ENCODE data around the gene SLC38A3.

DNA sequence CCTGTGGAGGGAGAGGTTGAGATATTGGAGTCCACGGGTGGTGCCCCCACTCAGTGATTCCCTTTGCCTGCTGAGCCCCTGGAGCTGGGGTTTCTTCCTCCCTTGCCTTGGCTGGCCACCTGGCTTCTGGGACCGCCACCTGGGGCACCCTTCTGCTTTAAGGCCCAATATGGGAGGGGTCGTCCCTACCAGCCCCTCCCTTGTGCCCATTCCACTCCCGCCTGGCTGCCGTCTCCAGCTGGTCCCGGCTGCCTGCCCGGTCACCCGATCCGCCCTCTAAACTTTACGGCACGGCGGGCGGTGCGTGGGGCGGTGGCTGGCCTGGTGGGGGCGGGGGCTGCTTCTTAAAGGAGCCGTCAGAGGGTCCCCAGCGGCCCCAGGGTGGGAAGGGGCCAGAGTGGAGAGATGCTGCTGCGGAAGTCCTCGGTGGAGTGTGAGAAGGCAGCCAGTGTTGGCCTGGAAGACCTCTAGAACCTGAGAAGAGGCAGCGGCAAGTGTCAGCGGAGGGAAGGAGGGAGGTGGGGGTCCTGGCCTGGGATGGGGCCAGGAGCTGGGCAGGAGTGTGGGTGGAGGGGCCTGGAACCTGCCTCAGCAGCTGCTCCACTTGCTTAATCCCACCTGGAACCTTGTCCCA, 62.3 kb downstream of the SLC38A3 start:
- TF ChIP-seq POLR2A (IDR thresholded peaks at IDR 0.05), result peak in 2 of 4 donors; percentile 51 to 58
- TF ChIP-seq, protein P1, sequence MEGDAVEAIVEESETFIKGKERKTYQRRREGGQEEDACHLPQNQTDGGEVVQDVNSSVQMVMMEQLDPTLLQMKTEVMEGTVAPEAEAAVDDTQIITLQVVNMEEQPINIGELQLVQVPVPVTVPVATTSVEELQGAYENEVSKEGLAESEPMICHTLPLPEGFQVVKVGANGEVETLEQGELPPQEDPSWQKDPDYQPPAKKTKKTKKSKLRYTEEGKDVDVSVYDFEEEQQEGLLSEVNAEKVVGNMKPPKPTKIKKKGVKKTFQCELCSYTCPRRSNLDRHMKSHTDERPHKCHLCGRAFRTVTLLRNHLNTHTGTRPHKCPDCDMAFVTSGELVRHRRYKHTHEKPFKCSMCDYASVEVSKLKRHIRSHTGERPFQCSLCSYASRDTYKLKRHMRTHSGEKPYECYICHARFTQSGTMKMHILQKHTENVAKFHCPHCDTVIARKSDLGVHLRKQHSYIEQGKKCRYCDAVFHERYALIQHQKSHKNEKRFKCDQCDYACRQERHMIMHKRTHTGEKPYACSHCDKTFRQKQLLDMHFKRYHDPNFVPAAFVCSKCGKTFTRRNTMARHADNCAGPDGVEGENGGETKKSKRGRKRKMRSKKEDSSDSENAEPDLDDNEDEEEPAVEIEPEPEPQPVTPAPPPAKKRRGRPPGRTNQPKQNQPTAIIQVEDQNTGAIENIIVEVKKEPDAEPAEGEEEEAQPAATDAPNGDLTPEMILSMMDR (IDR thresholded peaks at IDR 0.05), result no peak

Data from esophagus squamous epithelium (tissue), 4 donors.